ENCODE results near the gene C6orf47.

C6orf47 gene

GRCh38 chr6:31632279-31632946 lies 28.2 kb downstream of the C6orf47 start:
- no peak for DNase-seq

GRCh38 chr6:31631681-31632278 lies 28.8 kb downstream of the C6orf47 start:
- DNase-seq, result no peak

- no peak for DNase-seq
Measured at GRCh38 chr6:31631209-31631608, 29.4 kb downstream of the C6orf47 start.

- DNase-seq, result no peak
Measured at GRCh38 chr6:31630177-31630934, 30.2 kb downstream of the C6orf47 start.

GRCh38 chr6:31629014-31629413 lies 31.6 kb downstream of the C6orf47 start:
- no peak for DNase-seq

GRCh38 chr6:31627690-31628287 lies 32.8 kb downstream of the C6orf47 start:
- no peak for DNase-seq

GRCh38 chr6:31626952-31627351 lies 33.6 kb downstream of the C6orf47 start:
- DNase-seq, result no peak

- DNase-seq, result no peak
Measured at GRCh38 chr6:31624070-31624469, 36.5 kb downstream of the C6orf47 start.

GRCh38 chr6:31622684-31623091 lies 37.9 kb downstream of the C6orf47 start:
- DNase-seq, result no peak

GRCh38 chr6:31621991-31622390 lies 38.6 kb downstream of the C6orf47 start:
- DNase-seq, result no peak

GRCh38 chr6:31621320-31621939 lies 39.1 kb downstream of the C6orf47 start:
- DNase-seq, result no peak

GRCh38 chr6:31620586-31621319 lies 39.8 kb downstream of the C6orf47 start, which contains the start of gene PRRC2A:
Gene PRRC2A (plus strand): TSS chr6:31620715. CDS start chr6:31622790, 2,075 bp downstream.
- no peak for DNase-seq

GRCh38 chr6:31619805-31620585 lies 40.6 kb downstream of the C6orf47 start:
- DNase-seq, result peak; percentile 97 to 99

- no peak for DNase-seq
Measured at GRCh38 chr6:31617010-31617409, 43.6 kb downstream of the C6orf47 start.

GRCh38 chr6:31615748-31616147 lies 44.8 kb downstream of the C6orf47 start:
- peak in 1 of 2 donors; percentile 20 for DNase-seq

- DNase-seq, result no peak
Measured at GRCh38 chr6:31614684-31615578, 45.6 kb downstream of the C6orf47 start, which contains the start of gene AIF1. Gene AIF1 (plus strand): TSS chr6:31615234. CDS start chr6:31615330, 96 bp downstream.

GRCh38 chr6:31614075-31614619 lies 46.4 kb downstream of the C6orf47 start:
- DNase-seq, result peak in 1 of 2 donors; percentile 37

GRCh38 chr6:31610968-31611367 lies 49.6 kb downstream of the C6orf47 start:
- no peak for DNase-seq

- DNase-seq, result no peak
Measured at GRCh38 chr6:31609519-31610406, 50.8 kb downstream of the C6orf47 start.
